ENCODE results near the gene SOS1. TPM values are rescaled to one million over a fixed set of nuclear protein-coding genes. Genes with fewer than 3 reads are reported as not detected.

Gene SOS1
- total RNA-seq, 1 donor from 2014 or later = 14.1 TPM

DNA sequence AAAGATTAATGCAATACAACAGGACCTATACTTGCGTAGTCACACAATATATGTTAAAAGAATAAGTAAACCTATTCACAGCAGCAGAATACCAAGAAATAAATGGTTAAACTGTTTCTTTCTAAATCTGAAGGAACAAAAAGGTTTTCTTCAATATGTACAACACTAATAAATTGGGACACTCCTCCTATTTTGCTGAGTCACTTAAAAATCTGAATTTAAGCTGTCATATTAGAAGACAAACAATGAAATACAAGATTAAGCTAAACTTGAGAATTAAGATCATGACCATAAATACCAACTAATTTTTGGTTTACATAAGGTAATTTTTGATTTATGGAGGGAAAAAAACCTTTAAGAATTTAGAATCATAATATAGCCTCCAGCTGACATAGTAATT lies 138.4 kb downstream of the SOS1 start:
- no peaks in the 10 kb centered on the region for H3K27me3 ChIP-seq (ENCODE audit: control insufficient read depth in 3 of 3, insufficient read depth in 3 of 3, low read length in 3 of 3)
- H3K9me3 ChIP-seq (ENCODE audit: control insufficient read depth in 3 of 3, low read length in 3 of 3) = no peaks in the 10 kb centered on the region
- no peak overlapping the region for H3K27ac ChIP-seq (ENCODE audit: low read depth, low read length)
- no peak overlapping the region for H3K9ac ChIP-seq (ENCODE audit: low read depth in 1 of 3, low read length in 3 of 3)
- H3K4me3 ChIP-seq (ENCODE audit: low read length in 3 of 3) = no peak overlapping the region
- no peaks in the 10 kb centered on the region for H3K4me1 ChIP-seq (ENCODE audit: control insufficient read depth in 3 of 3, insufficient read depth in 3 of 3, low read length in 3 of 3)
- peaks cover 5 to 21% (median 8%) of the 10 kb centered on the region in 3 donors for H3K36me3 ChIP-seq (ENCODE audit: control insufficient read depth in 3 of 3, insufficient read depth in 3 of 3, low read length in 3 of 3)

DNA sequence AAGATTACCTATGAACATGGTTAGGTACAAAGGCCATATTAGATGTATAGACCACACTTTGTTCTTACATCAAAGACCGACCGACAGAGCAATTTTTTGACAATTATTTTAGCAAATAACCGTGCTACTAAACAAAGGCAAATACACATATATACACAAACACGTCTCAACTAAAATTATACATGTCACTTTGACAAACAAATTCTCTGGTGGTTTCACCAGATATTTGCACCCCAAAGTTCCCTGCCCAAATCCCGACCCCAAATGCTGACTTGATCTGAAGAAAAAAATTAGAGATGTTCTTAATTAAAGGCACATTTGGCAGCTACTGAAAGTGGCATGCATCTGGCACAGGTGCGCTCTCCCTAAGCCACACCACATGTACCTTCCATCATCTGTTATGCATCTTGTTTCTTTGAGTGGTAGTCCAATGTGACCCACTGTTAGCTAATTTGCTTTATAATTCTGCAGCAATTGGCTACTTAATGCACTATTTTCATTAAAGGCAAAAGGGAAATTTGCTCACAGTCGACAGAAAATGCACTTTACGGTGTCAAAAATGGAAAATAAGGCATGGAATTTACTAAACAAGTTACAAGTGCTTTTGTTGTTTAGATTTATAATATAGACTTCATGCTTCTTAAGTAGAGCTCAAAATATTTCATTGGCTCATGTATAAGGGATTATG lies 139.0 kb downstream of the SOS1 start:
- Histone ChIP-seq H3K36me3 (ENCODE audit: control insufficient read depth in 3 of 3, insufficient read depth in 3 of 3, low read length in 3 of 3) (peaks cover 5 to 21% (median 8%) of the 10 kb centered on the region in 3 donors), H3K27ac (ENCODE audit: low read depth, low read length) (no peak overlapping the region), H3K4me3 (ENCODE audit: low read length in 3 of 3) (no peak overlapping the region), H3K4me1 (ENCODE audit: control insufficient read depth in 3 of 3, insufficient read depth in 3 of 3, low read length in 3 of 3) (no peaks in the 10 kb centered on the region), H3K27me3 (ENCODE audit: control insufficient read depth in 3 of 3, insufficient read depth in 3 of 3, low read length in 3 of 3) (no peaks in the 10 kb centered on the region), H3K9me3 (ENCODE audit: control insufficient read depth in 3 of 3, low read length in 3 of 3) (no peaks in the 10 kb centered on the region), H3K9ac (ENCODE audit: low read depth in 1 of 3, low read length in 3 of 3) (no peak overlapping the region)

DNA sequence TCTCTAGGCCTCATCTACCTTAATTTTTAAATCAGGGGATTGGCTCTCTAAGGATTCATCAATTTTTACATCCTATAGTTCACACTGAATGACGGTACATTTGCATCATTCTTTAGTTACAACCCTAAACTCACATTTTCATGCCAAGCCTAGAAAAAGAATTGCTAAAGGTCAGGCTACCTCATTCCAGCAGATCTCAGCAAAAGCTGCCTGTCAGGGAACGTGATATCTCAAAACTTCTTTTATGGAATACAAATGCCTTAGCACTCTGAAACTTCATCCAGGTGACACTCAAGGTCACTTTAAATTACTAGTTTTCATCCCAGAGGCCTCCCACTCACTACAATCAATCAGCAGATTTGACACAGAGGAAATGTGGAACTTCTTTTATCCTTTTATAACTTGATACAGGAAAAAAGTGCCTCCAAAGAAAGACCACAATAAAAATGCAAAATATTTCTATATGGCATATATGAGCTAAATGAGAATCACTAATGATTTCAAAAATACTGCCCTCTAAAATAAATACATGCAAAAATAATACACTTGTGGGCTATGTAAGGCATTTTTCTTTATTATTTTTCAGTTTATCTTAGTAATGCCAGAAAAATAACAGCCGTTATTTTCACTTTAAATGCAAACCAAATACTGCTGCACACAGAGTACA lies 139.7 kb downstream of the SOS1 start:
- no peaks in the 10 kb centered on the region for H3K4me1 ChIP-seq (ENCODE audit: control insufficient read depth in 3 of 3, insufficient read depth in 3 of 3, low read length in 3 of 3)
- no peak overlapping the region for H3K4me3 ChIP-seq (ENCODE audit: low read length in 3 of 3)
- no peak overlapping the region for H3K9ac ChIP-seq (ENCODE audit: low read depth in 1 of 3, low read length in 3 of 3)
- H3K36me3 ChIP-seq (ENCODE audit: control insufficient read depth in 3 of 3, insufficient read depth in 3 of 3, low read length in 3 of 3) = peaks cover 5 to 18% (median 8%) of the 10 kb centered on the region in 3 donors
- H3K27ac ChIP-seq (ENCODE audit: low read depth, low read length) = no peak overlapping the region
- no peaks in the 10 kb centered on the region for H3K9me3 ChIP-seq (ENCODE audit: control insufficient read depth in 3 of 3, low read length in 3 of 3)
- no peaks in the 10 kb centered on the region for H3K27me3 ChIP-seq (ENCODE audit: control insufficient read depth in 3 of 3, insufficient read depth in 3 of 3, low read length in 3 of 3)

DNA sequence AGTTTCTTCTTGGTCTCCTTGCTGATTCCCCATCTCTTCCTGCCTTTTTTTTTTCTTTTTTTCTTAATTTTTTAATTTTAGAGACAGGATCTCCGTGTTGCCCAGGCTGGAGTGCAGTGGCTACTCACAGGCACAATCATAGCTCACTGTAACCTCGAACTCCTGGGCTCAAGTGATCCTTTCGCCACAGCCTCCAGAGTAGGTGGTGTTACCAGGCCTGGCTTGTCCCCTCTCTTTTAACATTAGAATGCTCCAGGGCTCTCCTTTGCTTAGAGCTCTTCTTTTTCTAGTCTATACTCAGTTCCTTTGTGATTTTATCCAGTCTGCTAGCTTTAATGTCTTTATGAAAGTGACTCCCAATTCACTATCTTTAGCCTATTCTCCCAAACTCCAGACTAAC lies 141.9 kb downstream of the SOS1 start:
- no peaks in the 10 kb centered on the region for H3K27me3 ChIP-seq (ENCODE audit: control insufficient read depth in 3 of 3, insufficient read depth in 3 of 3, low read length in 3 of 3)
- H3K9ac ChIP-seq (ENCODE audit: low read depth in 1 of 3, low read length in 3 of 3) = no peak overlapping the region
- no peak overlapping the region for H3K4me3 ChIP-seq (ENCODE audit: low read length in 3 of 3)
- no peaks in the 10 kb centered on the region for H3K9me3 ChIP-seq (ENCODE audit: control insufficient read depth in 3 of 3, low read length in 3 of 3)
- no peak overlapping the region for H3K27ac ChIP-seq (ENCODE audit: low read depth, low read length)
- no peaks in the 10 kb centered on the region for H3K4me1 ChIP-seq (ENCODE audit: control insufficient read depth in 3 of 3, insufficient read depth in 3 of 3, low read length in 3 of 3)
- peaks cover 0 to 1% (median under 1%) of the 10 kb centered on the region in 3 donors for H3K36me3 ChIP-seq (ENCODE audit: control insufficient read depth in 3 of 3, insufficient read depth in 3 of 3, low read length in 3 of 3)

DNA sequence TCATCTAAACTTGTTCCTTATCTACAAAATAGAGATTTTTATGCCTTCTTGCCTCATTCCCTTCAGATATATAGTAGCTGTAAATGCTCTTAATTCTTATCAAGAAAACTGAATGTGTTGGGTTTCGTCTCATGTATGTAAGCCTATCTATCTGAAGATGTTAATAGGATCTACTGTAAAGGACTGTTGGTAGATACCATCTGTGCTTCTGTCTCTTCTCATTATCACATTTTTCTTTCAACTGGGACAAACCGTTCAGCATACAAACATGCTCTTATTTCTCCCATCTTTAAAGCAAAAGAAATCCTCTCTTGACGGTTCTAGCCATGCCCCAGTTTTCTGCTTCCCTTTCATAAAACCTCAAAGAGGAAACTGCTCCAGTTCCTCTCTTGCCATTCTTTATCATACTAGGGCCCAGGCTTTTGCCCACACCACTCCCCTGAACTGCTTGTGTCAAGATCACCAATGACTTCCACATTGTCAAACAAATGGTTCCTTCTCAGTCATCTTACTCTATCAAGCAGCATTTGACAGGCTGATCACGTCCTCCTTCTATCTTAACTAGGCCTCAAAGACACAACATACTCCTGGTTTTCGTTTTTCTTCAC lies 142.5 kb downstream of the SOS1 start:
- no peaks in the 10 kb centered on the region for H3K36me3 ChIP-seq (ENCODE audit: control insufficient read depth in 3 of 3, insufficient read depth in 3 of 3, low read length in 3 of 3)
- H3K27ac ChIP-seq (ENCODE audit: low read depth, low read length) = no peak overlapping the region
- no peak overlapping the region for H3K4me3 ChIP-seq (ENCODE audit: low read length in 3 of 3)
- no peak overlapping the region for H3K9ac ChIP-seq (ENCODE audit: low read depth in 1 of 3, low read length in 3 of 3)
- H3K9me3 ChIP-seq (ENCODE audit: control insufficient read depth in 3 of 3, low read length in 3 of 3) = no peaks in the 10 kb centered on the region
- no peaks in the 10 kb centered on the region for H3K27me3 ChIP-seq (ENCODE audit: control insufficient read depth in 3 of 3, insufficient read depth in 3 of 3, low read length in 3 of 3)
- H3K4me1 ChIP-seq (ENCODE audit: control insufficient read depth in 3 of 3, insufficient read depth in 3 of 3, low read length in 3 of 3) = no peaks in the 10 kb centered on the region

DNA sequence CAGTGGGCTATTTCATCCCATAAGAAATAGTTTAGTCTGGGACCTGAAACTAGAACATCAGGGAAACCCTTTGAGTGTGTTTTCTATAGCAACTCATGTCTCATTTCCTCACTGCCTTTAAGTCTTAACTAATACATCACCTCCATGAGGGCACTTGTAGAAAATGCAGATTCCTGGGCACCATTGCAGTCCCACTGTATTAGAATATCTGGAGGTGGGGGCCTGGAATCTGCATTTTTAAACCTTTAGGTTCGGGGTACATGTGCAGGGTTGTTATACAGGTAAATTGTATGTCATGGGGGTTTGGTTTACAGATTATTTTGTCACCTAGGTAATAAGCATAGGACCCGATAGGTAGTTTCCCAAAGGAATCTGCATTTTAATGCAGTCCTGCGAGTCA lies 143.8 kb downstream of the SOS1 start:
- Histone ChIP-seq H3K9ac (ENCODE audit: low read depth in 1 of 3, low read length in 3 of 3) (no peak overlapping the region), H3K4me3 (ENCODE audit: low read length in 3 of 3) (no peak overlapping the region), H3K27ac (ENCODE audit: low read depth, low read length) (no peak overlapping the region), H3K27me3 (ENCODE audit: control insufficient read depth in 3 of 3, insufficient read depth in 3 of 3, low read length in 3 of 3) (no peaks in the 10 kb centered on the region), H3K36me3 (ENCODE audit: control insufficient read depth in 3 of 3, insufficient read depth in 3 of 3, low read length in 3 of 3) (no peaks in the 10 kb centered on the region), H3K9me3 (ENCODE audit: control insufficient read depth in 3 of 3, low read length in 3 of 3) (no peaks in the 10 kb centered on the region), H3K4me1 (ENCODE audit: control insufficient read depth in 3 of 3, insufficient read depth in 3 of 3, low read length in 3 of 3) (no peaks in the 10 kb centered on the region)

DNA sequence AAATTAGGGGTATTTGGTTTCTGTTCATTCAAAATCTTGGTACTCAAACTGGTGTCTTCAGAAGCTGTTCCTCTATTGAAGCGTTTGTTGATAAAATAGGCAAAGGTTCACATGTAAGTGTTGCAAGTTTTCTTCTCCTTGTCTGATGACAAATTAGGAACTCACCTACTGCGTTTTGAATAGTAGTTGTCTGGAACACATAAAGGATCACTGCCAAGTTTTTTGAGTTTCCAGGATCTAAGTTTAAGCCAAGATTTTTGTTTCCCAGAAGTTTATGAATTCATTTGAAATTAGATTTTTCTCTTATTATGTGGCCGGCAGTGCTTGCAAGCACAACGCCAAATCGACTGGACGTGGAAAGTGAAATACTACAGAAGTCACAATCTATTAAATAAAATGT lies 145.8 kb downstream of the SOS1 start:
- Histone ChIP-seq H3K9ac (ENCODE audit: low read depth in 1 of 3, low read length in 3 of 3) (no peak overlapping the region), H3K36me3 (ENCODE audit: control insufficient read depth in 3 of 3, insufficient read depth in 3 of 3, low read length in 3 of 3) (no peaks in the 10 kb centered on the region)

DNA sequence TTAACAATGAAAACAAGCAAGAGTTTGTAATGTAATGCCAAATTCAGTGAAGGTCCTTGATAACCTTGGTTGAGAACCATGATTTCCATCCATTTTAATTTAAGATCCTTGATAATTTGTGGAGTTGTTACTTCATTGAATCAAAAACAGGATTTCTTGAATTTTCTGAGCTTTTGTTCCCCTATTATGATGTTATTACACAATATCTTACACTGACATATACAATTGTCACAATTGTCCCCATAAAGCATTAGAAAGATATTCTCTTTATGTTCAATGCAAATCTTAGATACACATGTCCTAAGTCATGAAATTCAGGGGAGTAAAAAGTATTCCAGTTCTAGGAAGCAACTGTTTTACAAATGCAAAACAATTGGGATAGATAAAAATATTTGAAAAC lies 147.6 kb downstream of the SOS1 start:
- no peak overlapping the region for H3K4me3 ChIP-seq (ENCODE audit: low read length in 3 of 3)
- no peak overlapping the region for H3K27ac ChIP-seq (ENCODE audit: low read depth, low read length)
- no peak overlapping the region for H3K9ac ChIP-seq (ENCODE audit: low read depth in 1 of 3, low read length in 3 of 3)
- H3K9me3 ChIP-seq (ENCODE audit: control insufficient read depth in 3 of 3, low read length in 3 of 3) = no peaks in the 10 kb centered on the region
- no peaks in the 10 kb centered on the region for H3K27me3 ChIP-seq (ENCODE audit: control insufficient read depth in 3 of 3, insufficient read depth in 3 of 3, low read length in 3 of 3)
- H3K4me1 ChIP-seq (ENCODE audit: control insufficient read depth in 3 of 3, insufficient read depth in 3 of 3, low read length in 3 of 3) = no peaks in the 10 kb centered on the region
- no peaks in the 10 kb centered on the region for H3K36me3 ChIP-seq (ENCODE audit: control insufficient read depth in 3 of 3, insufficient read depth in 3 of 3, low read length in 3 of 3)

More for the DNA sequence above, 145.8 kb downstream of the SOS1 start:
- no peaks in the 10 kb centered on the region for H3K4me1 ChIP-seq (ENCODE audit: control insufficient read depth in 3 of 3, insufficient read depth in 3 of 3, low read length in 3 of 3)
- H3K27ac ChIP-seq (ENCODE audit: low read depth, low read length) = no peak overlapping the region
- no peaks in the 10 kb centered on the region for H3K9me3 ChIP-seq (ENCODE audit: control insufficient read depth in 3 of 3, low read length in 3 of 3)
- H3K4me3 ChIP-seq (ENCODE audit: low read length in 3 of 3) = no peak overlapping the region
- H3K27me3 ChIP-seq (ENCODE audit: control insufficient read depth in 3 of 3, insufficient read depth in 3 of 3, low read length in 3 of 3) = no peaks in the 10 kb centered on the region

DNA sequence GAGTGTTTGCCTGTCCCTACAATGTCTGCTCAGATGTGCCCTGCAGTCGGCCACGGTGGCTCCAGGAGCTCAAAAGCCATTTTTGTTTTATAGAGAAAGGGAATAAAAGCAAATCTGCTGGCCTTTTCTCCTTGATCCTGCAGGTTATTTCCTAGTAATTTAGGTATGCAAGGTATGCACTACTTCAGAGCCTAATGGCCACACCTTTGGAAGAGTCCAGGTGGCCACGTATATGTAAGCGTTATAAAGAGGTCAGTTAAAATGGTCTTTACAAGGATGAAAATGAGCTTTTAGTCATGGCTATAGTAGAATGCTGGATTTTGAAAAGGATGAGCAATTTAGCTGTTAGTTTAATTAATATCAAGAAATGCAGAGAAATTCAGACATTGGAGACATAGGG lies 149.5 kb downstream of the SOS1 start:
- Histone ChIP-seq H3K4me3 (ENCODE audit: low read length in 3 of 3) (no peak overlapping the region), H3K27ac (ENCODE audit: low read depth, low read length) (no peak overlapping the region), H3K9me3 (ENCODE audit: control insufficient read depth in 3 of 3, low read length in 3 of 3) (no peaks in the 10 kb centered on the region), H3K27me3 (ENCODE audit: control insufficient read depth in 3 of 3, insufficient read depth in 3 of 3, low read length in 3 of 3) (no peaks in the 10 kb centered on the region), H3K4me1 (ENCODE audit: control insufficient read depth in 3 of 3, insufficient read depth in 3 of 3, low read length in 3 of 3) (no peaks in the 10 kb centered on the region), H3K9ac (ENCODE audit: low read depth in 1 of 3, low read length in 3 of 3) (no peak overlapping the region), H3K36me3 (ENCODE audit: control insufficient read depth in 3 of 3, insufficient read depth in 3 of 3, low read length in 3 of 3) (no peaks in the 10 kb centered on the region)

DNA sequence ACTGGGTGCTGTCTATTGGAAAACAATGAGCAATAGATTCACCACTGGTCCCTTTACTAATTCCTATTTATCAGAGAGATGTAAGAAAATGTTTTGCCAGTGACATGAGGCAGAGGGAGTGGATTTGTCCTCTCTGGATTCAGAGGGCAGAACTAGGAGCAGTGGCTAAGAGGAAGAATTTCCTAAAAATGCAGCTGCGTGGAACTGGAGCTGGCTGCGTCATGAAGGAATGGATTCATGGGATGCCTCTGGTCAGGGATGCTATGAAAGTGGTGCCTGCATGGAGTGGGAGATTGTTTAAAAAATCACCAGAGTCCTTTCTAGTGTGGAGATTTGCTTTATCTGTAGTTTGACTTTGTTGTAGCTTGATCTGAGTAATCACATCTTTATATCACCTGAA lies 152.8 kb downstream of the SOS1 start:
- Histone ChIP-seq H3K4me3 (ENCODE audit: low read length in 3 of 3) (no peak overlapping the region), H3K9me3 (ENCODE audit: control insufficient read depth in 3 of 3, low read length in 3 of 3) (no peaks in the 10 kb centered on the region), H3K9ac (ENCODE audit: low read depth in 1 of 3, low read length in 3 of 3) (no peak overlapping the region), H3K36me3 (ENCODE audit: control insufficient read depth in 3 of 3, insufficient read depth in 3 of 3, low read length in 3 of 3) (no peaks in the 10 kb centered on the region), H3K4me1 (ENCODE audit: control insufficient read depth in 3 of 3, insufficient read depth in 3 of 3, low read length in 3 of 3) (no peaks in the 10 kb centered on the region), H3K27me3 (ENCODE audit: control insufficient read depth in 3 of 3, insufficient read depth in 3 of 3, low read length in 3 of 3) (no peaks in the 10 kb centered on the region), H3K27ac (ENCODE audit: low read depth, low read length) (no peak overlapping the region)

All from skeletal muscle tissue (tissue), 4 donors.